Midbrain (tissue), 1 donor: ENCODE data around the gene C11orf58.
A peak's percentile ranks its signal among the peaks of the same experiment; 100 is the strongest.

Experiments used
- DNase-seq: peaks from one replicate; lab custom pipeline; 2025; lab: John Stamatoyannopoulos, UW

C11orf58 gene

GRCh38 chr11:16785520-16786128 lies 47.2 kb downstream of the C11orf58 start:
- peak; percentile 71 for DNase-seq

GRCh38 chr11:16786131-16786530 lies 47.7 kb downstream of the C11orf58 start:
- DNase-seq = no peak

GRCh38 chr11:16787035-16787742 lies 48.7 kb downstream of the C11orf58 start:
- no peak for DNase-seq

GRCh38 chr11:16788141-16789062 lies 50.0 kb downstream of the C11orf58 start:
- DNase-seq = peak; percentile 79

- DNase-seq = no peak
Observed at GRCh38 chr11:16789063-16789420, 50.6 kb downstream of the C11orf58 start.

- no peak for DNase-seq
Observed at GRCh38 chr11:16789560-16790485, 51.4 kb downstream of the C11orf58 start.

- no peak for DNase-seq
Observed at GRCh38 chr11:16790486-16791190, 52.2 kb downstream of the C11orf58 start.

GRCh38 chr11:16791191-16791961 lies 52.9 kb downstream of the C11orf58 start:
- DNase-seq = no peak

GRCh38 chr11:16792426-16792825 lies 54.0 kb downstream of the C11orf58 start:
- no peak for DNase-seq

GRCh38 chr11:16793009-16793408 lies 54.6 kb downstream of the C11orf58 start:
- no peak for DNase-seq

GRCh38 chr11:16793511-16793910 lies 55.1 kb downstream of the C11orf58 start:
- no peak for DNase-seq

- no peak for DNase-seq
Observed at GRCh38 chr11:16794047-16794818, 55.8 kb downstream of the C11orf58 start.

GRCh38 chr11:16795146-16795545 lies 56.7 kb downstream of the C11orf58 start:
- DNase-seq = no peak

GRCh38 chr11:16796311-16796710 lies 57.9 kb downstream of the C11orf58 start:
- DNase-seq = no peak

GRCh38 chr11:16797776-16798175 lies 59.3 kb downstream of the C11orf58 start:
- DNase-seq = no peak

GRCh38 chr11:16799221-16799620 lies 60.8 kb downstream of the C11orf58 start:
- DNase-seq = no peak

GRCh38 chr11:16799890-16800289 lies 61.4 kb downstream of the C11orf58 start:
- no peak for DNase-seq

GRCh38 chr11:16800382-16800781 lies 61.9 kb downstream of the C11orf58 start:
- DNase-seq = no peak

GRCh38 chr11:16801288-16801980 lies 63.0 kb downstream of the C11orf58 start:
- DNase-seq = no peak
